DMS 273 (cell line): Measurements from ENCODE around the gene UGT1A8.
A peak's percentile ranks its signal among the peaks of the same experiment; 100 is the strongest.
"Not testable (repeated sequence)": the region's sequence is repeated elsewhere in the genome, so short reads cannot be mapped to it uniquely, and the experiment has no call there.

Experiments used
- DNase-seq: peaks from one replicate; lab custom pipeline; 2025; ENCODE audit not compliant: unreplicated experiment; lab: John Stamatoyannopoulos, UW

Gene UGT1A8

DNA sequence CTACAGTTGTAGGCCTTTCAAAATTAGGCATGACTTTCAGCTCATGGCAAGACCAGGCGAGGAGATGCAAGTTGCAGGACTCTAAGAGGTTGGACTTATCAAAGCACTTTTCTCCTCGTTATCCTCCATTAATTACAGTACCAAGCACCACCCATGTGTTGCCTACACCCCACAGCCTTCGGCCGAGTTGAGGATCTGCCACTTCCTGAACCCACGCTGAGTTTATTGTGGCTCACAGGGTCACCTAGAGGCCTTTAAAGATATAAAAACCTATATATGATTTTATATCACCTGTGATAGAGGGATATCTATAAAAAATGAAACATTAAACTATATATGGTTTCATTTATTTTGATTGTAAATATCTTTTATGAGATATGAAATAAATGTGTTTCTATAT, 21.4 kb downstream of the UGT1A8 start:
- no peak for DNase-seq

DNA sequence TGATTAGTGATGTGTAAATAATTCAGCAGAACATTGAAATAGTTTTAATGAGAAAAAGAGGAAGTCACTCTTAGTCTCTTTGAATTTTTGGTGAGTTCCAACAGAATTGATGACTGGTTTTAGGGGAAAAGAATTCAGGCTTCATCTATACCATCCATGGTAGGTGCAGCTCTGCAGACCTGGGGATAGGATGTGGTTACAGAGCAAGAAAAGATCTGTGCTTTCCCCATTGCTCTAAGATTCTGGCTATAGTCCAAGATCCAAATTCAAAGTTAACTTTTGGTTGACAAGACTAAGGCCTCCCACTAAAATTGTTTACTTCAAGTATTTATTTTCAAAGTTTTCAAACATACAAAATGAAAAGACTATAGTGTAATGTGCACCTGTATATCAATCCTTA, 22.4 kb downstream of the UGT1A8 start:
- DNase-seq = peak; percentile 2

DNA sequence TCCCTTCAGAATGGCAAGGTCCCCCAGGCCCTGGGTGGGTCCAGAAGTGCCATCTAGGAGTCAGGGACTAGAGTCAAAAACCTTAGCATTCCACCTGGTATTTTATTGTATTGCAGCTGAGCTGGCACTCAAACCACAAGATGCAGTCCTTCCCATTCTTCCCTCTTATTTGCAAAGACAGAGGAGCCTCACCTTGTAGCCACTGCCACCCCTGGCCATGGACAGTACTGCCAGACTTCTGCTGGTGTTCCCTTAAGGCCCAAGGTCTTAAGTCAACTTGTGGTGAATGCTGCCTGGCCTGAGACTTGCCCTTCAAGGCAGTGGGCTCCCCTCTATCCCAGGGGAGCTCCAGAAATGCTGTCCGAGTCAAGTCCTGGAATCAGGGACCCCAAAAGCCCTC, 25.7 kb downstream of the UGT1A8 start:
- peak; percentile 13 for DNase-seq

DNA sequence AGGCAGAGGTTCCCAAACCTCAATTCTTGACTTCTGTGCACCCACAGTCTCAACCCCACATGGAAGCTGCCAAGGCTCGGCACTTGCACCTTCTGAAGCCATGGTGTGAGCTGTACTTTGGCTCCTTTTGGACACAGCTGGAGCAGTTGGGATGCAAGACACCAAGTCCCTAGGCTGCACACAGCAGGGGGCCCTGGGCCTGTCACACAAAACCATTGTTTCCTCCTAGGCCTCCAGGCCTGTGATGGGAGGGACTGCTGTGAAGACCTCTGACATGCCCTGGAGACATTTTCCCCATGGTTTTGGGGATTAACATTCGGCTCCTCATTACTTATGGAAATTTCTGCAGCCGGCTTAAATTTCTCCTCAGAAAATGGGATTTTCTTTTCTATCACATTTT, 28.6 kb downstream of the UGT1A8 start:
- not testable (repeated sequence) for DNase-seq

DNA sequence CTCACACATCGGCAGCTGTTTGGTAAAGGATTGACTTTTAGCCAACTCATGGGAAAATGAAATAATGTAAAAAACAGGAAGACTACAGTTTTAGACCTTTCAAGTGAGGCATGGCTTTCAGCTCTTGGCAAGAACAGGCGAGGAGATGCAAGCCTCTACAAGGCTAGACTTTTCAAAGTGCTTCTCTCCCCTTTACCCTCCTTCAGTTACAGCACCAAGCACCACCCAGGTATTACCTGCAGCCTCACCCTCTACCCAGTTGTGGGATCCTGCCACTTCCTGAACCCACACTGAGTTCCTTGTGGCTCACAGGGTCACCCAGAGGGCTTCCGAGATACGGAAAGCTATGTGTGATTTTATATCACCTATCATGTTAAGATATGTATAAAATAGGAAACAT, 33.5 kb downstream of the UGT1A8 start:
- no peak for DNase-seq

DNA sequence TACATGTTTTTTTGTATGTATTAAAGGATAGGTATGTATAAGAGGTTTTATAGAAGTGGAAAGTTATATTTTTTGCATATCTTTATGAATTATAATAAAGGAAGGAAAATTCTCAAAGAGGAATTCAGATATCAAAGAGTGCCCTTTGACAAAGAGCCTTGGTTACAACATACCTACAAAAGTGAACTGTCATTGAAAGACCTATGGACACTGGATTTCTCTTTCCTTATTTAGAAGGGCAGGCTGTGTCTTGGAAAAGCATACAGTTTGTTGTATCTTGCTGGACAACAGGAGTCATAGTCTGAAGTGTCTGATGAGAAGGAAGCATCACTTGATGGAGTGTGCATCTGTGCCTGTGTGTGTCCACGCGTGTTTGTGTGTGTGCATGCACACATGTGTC, 34.0 kb downstream of the UGT1A8 start:
- no peak for DNase-seq

DNA sequence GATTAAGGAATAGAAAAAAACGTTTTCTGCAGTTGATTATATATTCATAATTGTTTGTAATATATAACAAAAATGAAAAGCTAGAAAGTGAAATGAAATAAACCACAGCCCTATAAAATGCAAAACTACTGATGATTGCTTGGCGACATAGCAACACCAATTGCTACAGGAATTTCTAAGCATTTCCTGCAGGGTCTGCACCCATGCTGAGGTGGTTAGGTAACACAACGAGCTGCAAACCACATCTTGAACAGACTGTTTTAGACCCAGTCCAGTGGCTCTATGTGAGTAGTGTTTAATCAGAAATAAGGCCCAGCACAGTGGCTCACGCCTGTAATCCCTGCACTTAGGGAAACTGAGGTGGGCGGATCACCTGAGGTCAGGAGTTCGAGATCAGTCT, 37.1 kb downstream of the UGT1A8 start:
- no peak for DNase-seq

DNA sequence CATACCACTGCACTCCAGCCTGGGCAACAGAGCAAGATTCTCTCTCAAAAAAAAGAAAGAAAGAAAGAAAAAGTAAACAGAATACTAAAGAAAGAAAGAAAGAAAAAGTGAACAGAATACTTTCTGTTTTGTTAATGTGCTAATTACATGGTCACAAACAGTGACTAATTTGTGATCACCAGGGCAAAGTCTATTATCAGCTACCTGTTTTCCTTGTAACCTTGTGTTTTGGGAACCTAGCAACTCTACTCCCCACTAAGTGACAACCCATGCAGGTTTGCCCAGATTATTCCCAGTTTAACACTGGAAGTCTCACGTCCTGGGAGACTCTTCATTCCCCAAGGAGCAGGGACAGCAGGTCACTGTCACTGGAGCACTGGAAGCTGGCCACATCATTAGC, 37.6 kb downstream of the UGT1A8 start:
- DNase-seq = no peak

DNA sequence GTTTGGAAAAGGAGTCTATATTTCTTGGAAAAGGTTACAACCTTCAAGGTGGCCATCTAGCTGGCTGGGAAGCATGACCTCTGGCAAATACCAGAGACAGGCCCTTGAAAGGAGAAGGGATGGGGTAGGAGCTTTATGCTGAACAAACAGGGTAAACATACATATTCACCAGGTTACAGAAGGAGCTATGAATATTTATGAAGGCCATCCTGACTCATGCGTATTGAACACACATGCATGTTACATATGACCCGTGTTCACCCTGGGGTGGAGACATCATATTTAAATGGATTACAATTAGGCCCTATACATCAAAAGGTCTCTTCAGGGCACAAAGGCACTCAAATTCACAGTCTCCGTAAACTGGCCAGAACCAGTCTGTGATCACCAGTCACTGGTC, 38.5 kb downstream of the UGT1A8 start:
- not testable (repeated sequence) for DNase-seq

DNA sequence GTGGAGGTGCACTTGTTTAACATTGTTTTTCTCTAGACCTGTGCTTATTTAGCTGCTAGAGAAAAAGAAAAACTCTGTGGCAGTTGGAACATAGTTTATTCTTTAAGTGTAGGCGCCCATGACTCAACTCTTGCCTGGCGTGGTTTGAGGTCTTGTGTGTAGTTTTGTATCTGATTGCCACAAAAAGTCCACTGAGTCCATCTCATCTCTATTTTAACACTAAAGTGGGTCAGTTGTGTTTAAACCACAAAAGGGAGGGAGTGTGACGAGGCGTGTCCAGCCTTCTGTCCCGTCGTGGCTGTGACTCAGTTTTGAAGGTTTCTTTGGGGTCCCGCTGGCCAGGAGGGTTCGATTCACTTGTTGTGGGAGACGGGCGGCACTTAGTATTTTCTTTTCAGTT, 39.0 kb downstream of the UGT1A8 start:
- DNase-seq = no peak

DNA sequence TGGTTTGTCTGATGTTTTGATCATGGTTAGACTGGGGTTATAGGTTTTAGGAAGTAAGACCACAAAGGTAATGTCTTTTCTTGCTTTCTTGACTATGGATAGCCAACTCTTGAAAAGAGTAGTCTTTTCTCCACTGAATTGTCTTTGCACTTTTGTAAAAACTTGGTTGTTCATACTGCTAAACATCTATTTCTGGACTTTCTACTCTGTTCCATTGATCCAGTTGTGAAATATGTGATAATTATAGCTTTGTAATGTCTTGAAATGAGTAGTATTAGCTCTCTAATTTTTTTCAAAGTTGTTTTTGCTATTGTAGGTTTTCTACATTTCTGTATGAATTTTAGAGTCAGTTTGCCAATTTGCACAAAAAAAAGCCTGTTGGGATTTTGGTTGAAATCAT, 41.2 kb downstream of the UGT1A8 start:
- no peak for DNase-seq

DNA sequence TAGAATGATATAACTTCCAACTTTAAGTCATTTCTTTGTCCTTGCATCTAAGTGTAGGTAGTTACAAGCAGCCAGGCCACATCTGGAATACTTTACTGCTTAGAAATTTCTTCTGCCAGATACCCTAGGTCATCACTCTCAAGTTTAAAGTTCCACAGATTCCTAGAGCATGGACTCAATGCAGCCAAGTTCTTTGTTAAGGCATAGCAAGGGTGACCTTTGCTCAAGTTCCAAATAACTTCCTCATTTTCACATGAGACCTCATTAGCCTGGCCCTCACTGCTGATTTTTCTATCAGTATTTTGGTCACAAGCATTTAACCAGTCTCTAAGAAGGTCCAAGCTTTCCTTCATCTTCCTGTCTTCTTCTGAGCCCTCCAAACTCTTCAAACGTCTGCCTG, 46.5 kb downstream of the UGT1A8 start:
- no peak for DNase-seq

DNA sequence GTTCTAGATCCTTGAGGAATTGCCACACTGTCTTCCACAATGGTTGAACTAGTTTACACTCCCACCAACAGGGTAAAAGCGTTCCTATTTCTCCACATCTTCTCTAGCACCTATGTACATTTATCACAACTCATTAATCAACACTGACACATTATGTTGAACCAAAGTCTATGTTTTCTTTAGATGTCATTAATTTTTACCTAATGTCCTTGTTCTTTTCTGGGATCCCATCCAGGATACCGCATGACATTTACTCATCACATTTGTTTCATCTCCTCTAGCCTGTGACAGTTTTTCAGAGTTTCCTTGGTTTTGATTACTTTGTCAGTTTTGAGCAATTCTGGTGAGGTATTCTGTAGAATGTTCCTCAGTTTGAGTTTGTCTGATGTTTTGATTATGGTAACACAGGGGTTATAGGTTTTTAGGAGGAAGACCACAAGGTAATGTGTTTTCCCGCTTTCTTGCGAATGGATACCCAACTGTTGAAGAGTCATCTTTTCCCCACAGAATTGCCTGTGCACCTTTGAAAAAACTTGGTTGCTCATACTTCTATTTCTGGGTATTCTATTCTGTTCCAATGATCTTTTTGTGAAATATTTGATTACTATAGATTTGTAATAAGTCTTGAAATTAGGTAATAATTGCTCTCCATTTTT, 51.3 kb downstream of the UGT1A8 start:
- DNase-seq = no peak

DNA sequence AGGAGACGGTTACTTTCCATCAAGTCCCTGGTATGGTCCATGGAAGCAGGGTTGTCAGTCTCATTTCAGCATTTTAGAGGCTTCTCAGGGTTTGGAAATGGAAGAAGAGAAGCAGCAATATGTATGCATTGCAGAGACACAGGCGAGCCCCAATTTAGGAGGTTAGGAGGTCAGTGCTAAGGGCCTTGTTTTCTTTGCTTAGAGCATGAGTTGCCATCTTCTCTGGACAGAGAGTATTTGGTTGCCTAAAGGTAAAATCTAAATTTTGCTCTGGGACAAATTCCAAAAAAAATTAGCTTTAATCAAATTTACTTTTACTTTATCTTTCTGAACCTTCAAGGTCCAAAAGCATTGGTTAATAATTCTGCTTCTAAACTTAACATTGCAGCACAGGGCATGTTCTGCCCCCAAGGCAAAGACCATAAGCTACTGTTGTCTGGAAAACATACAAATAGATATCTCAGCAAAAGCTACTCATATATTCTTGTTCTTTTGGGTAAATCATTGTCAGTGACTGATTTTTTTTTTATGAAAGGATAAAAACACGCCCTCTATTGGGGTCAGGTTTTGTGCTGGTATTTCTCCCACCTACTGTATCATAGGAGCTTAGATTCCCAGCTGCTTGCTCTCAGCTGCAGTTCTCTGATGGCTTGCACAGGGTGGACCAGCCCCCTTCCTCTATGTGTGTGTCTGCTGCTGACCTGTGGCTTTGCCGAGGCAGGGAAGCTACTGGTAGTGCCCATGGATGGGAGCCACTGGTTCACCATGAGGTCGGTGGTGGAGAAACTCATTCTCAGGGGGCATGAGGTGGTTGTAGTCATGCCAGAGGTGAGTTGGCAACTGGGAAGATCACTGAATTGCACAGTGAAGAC, 54.1 kb downstream of the UGT1A8 start, which contains the start of gene UGT1A9:
Gene UGT1A9 (plus strand): TSS at position 609 of the 872 bp plus-strand sequence. CDS start 37 bp downstream, at position 646.
- no peak for DNase-seq

DNA sequence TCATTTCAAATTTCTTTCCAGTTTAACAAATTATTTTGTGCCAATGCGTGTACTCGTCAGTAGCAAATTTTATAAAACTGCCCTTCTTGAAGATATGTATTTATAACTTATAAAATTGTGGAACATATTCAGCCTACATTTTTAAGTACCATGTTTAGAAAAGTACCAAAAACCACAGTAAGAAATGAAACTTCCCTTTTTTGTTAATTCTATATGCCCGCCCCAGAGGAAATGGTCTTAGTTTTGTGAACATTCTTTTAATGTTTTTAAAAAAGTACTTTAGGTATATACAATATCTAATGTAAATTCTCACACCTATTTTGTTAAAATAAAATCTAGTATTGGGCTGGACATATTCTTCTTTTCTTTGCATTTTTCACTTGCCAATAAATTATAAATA, 55.5 kb downstream of the UGT1A8 start:
- DNase-seq = no peak

DNA sequence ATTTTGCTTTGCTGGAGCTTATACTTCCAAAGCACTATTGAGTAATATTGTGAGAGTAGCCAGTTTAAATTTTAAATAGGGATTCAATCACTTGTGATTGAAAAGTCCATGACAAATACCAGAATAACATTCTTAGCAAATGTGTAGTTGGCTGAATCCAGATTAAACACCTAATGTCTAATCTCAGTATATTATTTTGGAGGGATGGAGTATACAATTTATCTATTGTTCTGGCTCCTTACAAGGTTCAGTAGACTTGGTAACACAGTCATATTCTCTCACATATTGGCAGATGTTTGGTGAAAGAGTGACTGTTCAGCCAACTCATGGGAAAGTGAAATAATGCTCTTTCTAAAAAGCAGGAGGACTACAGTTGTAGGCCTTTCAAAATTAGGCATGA, 56.5 kb downstream of the UGT1A8 start:
- no peak for DNase-seq

DNA sequence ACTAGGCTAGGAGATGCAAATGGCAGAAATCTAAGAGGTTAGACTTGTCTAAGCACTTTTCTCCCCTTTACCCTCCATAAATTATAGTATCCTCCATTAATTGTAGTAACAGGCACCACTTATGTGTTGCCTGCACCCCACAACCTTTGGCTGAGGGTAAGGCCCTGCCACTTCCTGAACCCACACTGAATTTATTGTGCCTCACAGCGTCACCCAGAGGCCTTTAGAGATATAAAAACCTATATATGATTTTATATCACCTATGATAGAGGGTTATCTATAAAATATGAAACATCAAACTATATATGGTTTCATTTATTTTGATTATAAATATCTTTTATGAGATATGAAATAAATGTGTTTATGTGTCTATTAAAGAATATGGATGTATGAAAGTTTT, 56.9 kb downstream of the UGT1A8 start:
- no peak for DNase-seq

DNA sequence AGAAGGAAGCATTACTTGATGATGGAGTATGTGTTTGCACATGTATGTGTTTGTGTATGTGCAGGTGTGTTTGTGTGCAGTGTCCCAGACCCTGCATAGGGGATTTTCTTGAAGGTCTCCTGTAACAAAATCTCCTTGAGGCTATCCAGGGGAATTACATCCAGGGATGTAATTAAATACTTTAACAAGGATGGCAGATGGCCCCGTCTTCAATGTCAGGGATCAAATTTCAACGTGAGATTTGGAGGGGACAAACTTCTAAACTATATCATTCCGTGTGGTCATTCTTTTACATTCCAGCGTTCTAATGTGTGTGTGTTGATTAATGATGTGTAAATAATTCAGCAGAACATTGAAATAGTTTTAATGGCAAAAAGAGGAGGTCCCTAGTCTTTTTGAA, 57.6 kb downstream of the UGT1A8 start:
- peak; percentile 81 for DNase-seq

DNA sequence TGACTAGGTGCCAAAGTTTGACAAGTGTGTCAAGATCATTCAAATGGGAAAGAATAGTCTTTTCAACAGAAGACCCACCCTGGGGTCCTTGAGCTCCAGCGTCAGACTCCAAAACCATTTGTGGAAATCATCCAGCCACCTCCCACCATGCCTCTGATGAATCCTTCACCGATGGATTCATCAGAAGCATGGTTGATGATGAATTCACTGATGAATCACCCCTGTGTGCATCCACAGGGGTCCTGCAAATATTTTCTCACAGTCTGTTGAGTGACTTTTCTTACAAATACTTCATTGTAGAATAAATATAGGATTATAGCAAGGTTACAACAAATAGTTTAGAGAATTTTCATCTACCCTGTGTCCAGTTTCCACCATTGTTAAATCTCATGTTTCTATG, 58.6 kb downstream of the UGT1A8 start:
- DNase-seq = no peak

DNA sequence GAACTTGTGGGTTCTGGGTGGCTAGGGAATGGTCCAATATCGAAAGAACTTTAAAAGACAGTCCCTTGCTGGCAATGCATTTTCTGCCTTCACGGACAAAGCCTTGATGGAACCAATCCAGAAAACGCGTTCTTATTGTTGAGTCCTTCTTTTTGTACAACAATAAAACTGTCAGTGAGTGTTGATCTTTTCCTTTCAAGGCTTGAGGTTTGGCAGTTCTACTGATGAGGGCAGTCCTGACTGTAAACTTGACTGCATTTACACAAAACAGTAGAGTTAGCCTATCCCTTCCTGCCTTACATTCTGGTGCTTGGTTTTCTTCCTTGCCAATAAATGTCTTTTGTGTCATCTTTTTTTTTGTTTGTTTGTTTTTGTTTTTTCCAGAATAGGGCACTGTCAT, 61.8 kb downstream of the UGT1A8 start:
- no peak for DNase-seq

DNA sequence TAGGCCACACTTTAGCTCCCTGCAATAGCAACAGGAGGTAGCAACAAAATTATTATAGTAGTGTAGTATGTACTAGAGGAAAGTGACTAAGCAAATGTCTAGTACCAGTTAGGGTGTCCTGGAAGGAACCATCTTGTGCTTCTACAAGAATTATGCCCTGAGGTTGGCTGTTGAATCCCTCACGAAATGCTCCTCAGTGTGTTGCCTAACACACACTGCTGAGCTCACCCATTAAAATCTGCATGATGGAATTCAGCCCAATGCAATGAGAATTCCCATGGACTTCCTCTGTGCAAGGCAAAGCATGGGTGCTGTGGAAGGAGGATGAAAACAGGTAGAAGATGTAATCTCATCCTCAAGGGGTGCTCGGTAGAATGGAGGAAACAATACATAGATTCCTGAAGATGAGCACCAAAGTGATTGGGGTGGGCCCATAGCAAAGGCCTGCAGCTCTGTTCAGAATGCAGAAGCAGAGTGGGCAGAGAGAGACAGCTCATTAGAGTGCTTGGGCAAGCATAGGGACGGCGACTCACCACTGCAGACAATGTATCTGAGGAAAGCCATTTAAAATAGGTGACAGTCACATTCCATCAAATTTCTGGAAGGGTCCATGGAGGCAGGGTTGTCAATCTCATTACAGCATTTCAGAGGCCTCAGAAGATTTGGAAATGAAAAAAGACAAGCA, 63.1 kb downstream of the UGT1A8 start:
- no peak for DNase-seq

DNA sequence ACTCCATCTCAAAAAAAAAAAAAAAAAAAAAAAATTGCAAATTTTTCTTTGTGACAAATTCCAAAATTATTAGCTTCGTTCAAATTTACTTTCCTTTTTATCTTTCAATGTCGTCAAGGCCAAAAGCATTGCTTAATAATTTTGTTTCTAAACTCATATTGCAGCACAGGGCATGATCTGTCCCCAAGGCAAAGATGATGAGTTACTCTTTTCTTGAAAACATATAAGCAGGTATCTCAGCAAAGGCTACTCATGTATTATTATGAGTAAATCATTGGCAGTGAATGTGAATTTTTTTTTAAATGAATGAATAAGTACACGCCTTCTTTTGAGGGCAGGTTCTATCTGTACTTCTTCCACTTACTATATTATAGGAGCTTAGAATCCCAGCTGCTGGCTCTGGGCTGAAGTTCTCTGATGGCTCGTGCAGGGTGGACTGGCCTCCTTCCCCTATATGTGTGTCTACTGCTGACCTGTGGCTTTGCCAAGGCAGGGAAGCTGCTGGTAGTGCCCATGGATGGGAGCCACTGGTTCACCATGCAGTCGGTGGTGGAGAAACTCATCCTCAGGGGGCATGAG, 64.2 kb downstream of the UGT1A8 start, which contains the start of gene UGT1A7:
Gene UGT1A7 (plus strand): TSS at position 381 of the 579 bp plus-strand sequence. CDS start 37 bp downstream, at position 418.
- DNase-seq = no peak
